MCF 10A (cell line): ENCODE data around the gene CDH18. TPM values are rescaled to one million over a fixed set of nuclear protein-coding genes. Genes with fewer than 3 reads are reported as not detected.

ENCODE experiments used
- BruUV-seq: library from RNA; stranded (reverse); fragments of 400-500 nt; replicated peaks from 2 replicates; lab custom pipeline; 2021; lab: Mats Ljungman, UMichigan
- CTCF ChIA-PET: fragments of 300-600 bp; sonication (Branson Sonifier 250); formaldehyde crosslinking; extraction: SDS; loops from one replicate; lab custom pipeline; 2021; ENCODE audit warnings: antibody characterized with exemption, inconsistent platforms; lab: Yijun Ruan, JAX
- POLR2A ChIA-PET: fragments of 300-600, 350-650 bp; sonication (Branson Sonifier 250); formaldehyde crosslinking; extraction: SDS; loops from one replicate; lab custom pipeline; 2020; ENCODE audit warnings: antibody characterized with exemption, inconsistent platforms; lab: Yijun Ruan, JAX
- DNase-seq: peaks from one replicate; pipeline ENCODE4 v3.0.0-alpha.2; 2018; ENCODE audit not compliant: unreplicated experiment
- H3K27ac Mint-ChIP-seq: one replicate; pipeline ENCODE4 v1.8.0; 2022; ENCODE audit warnings: mild to moderate bottlenecking, low read depth, mixed read lengths; ENCODE audit not compliant: unreplicated experiment
- H3K27me3 Mint-ChIP-seq: one replicate; pipeline ENCODE4 v1.8.0; 2022; ENCODE audit warnings: mixed read lengths; ENCODE audit not compliant: insufficient read depth, unreplicated experiment
- H3K36me3 Mint-ChIP-seq: one replicate; pipeline ENCODE4 v1.8.0; 2022; ENCODE audit warnings: mild to moderate bottlenecking, moderate library complexity, mixed read lengths; ENCODE audit not compliant: insufficient read depth, unreplicated experiment
- H3K4me1 Mint-ChIP-seq: one replicate; pipeline ENCODE4 v1.8.0; 2022; ENCODE audit warnings: mixed read lengths; ENCODE audit not compliant: insufficient read depth, unreplicated experiment
- H3K4me3 Mint-ChIP-seq: one replicate; pipeline ENCODE4 v1.8.0; 2022; ENCODE audit warnings: mild to moderate bottlenecking, moderate library complexity, mixed read lengths; ENCODE audit not compliant: unreplicated experiment
- H3K9me3 Mint-ChIP-seq: one replicate; pipeline ENCODE4 v1.8.0; 2022; ENCODE audit warnings: mixed read lengths; ENCODE audit not compliant: unreplicated experiment
- CTCF ChIP-seq: fragments of 200-600 bp; IDR thresholded peaks from one replicate; pipeline ENCODE4 v1.8.0; 2022; ENCODE audit warnings: antibody characterized with exemption, mild to moderate bottlenecking; ENCODE audit not compliant: unreplicated experiment
- intact Hi-C: fragments of 100-400 bp; cut with micrococcal nuclease; formaldehyde crosslinking; loops from 2 replicates; pipeline ENCODE4 v1.14.1; 2022
- total RNA-seq: library from RNA; stranded (reverse); gene quantifications from 2 replicates; pipeline ENCODE4 v1.2.3, GENCODE V29; 2022

CDH18 gene
- total RNA-seq, 1 experiment from 2014 or later: not detected

GRCh38 chr5:19806756-19807155 is 181.2 kb downstream of the CDH18 start:
- ChIA-PET CTCF (no interaction called here), POLR2A (no interaction called here)
- no peaks in the 10 kb centered on the region for H3K36me3 Mint-ChIP-seq
- no peak for TF ChIP-seq CTCF
- no peak for DNase-seq
- H3K27ac Mint-ChIP-seq: no peak overlapping the region
- no peaks in the 10 kb centered on the region for H3K27me3 Mint-ChIP-seq
- intact Hi-C loops: no loop called here
- no peak overlapping the region for H3K4me3 Mint-ChIP-seq
- no TSS peak for BruUV-seq
- H3K4me1 Mint-ChIP-seq: no peaks in the 10 kb centered on the region
- H3K9me3 Mint-ChIP-seq: no peaks in the 10 kb centered on the region

GRCh38 chr5:19802686-19803085 is 185.3 kb downstream of the CDH18 start:
- no peaks in the 10 kb centered on the region for H3K4me1 Mint-ChIP-seq
- ChIA-PET CTCF (interaction anchor here (0.6 kb wide), 1 partner anchor 11 kb away, joined by 4 read pairs; no protein-coding TSS in a partner anchor), POLR2A (no interaction called here)
- DNase-seq: no peak
- BruUV-seq: no TSS peak
- H3K27ac Mint-ChIP-seq: no peak overlapping the region
- TF ChIP-seq CTCF: no peak
- H3K27me3 Mint-ChIP-seq: no peaks in the 10 kb centered on the region
- H3K4me3 Mint-ChIP-seq: no peak overlapping the region
- H3K9me3 Mint-ChIP-seq: no peaks in the 10 kb centered on the region
- intact Hi-C loops: no loop called here
- H3K36me3 Mint-ChIP-seq: no peaks in the 10 kb centered on the region

- BruUV-seq: no TSS peak
- POLR2A ChIA-PET: no interaction called here
- Mint-ChIP-seq H3K9me3 (no peaks in the 10 kb centered on the region), H3K4me1 (no peaks in the 10 kb centered on the region), H3K27me3 (no peaks in the 10 kb centered on the region), H3K4me3 (no peak overlapping the region), H3K27ac (no peak overlapping the region), H3K36me3 (no peaks in the 10 kb centered on the region)
- peak; percentile 39 for TF ChIP-seq CTCF
- intact Hi-C loops: loop anchor here (1.0 to 10.0 kb wide), 2 partner anchors 190 to 777 kb away; partner anchors contain the start of gene CDH18
- CTCF ChIA-PET: interaction anchor here (0.6 to 0.9 kb wide), 5 partner anchors 12 to 1601 kb away, joined by 3 to 5 read pairs (median 3); no protein-coding TSS in a partner anchor
- peak; percentile 32 for DNase-seq
Observed at GRCh38 chr5:19795218-19795617, 192.8 kb downstream of the CDH18 start.

- CTCF ChIA-PET: interaction anchor here (0.8 kb wide), 1 partner anchor 45 kb away, joined by 4 read pairs; no protein-coding TSS in a partner anchor
- H3K27me3 Mint-ChIP-seq: no peaks in the 10 kb centered on the region
- POLR2A ChIA-PET: no interaction called here
- H3K4me3 Mint-ChIP-seq: no peak overlapping the region
- H3K27ac Mint-ChIP-seq: no peak overlapping the region
- BruUV-seq: no TSS peak
- no peaks in the 10 kb centered on the region for H3K4me1 Mint-ChIP-seq
- DNase-seq: peak; percentile 29
- no peaks in the 10 kb centered on the region for H3K9me3 Mint-ChIP-seq
- no peak for TF ChIP-seq CTCF
- H3K36me3 Mint-ChIP-seq: no peaks in the 10 kb centered on the region
- intact Hi-C loops: loop anchor here (10.0 kb wide), 1 partner anchor 194 kb away; the partner anchor contains the start of gene CDH18
Observed at GRCh38 chr5:19790829-19791466, 197.1 kb downstream of the CDH18 start.
